Tibial nerve (tissue), 3 donors: Measurements from ENCODE around the gene TNKS1BP1.

Experiments used
- POLR2A ChIP-seq, 2 donors: fragments of 450-650 bp; IDR thresholded peaks; one replicate each; pipeline ENCODE4 v1.6.1; 2017; ENCODE audit warnings: antibody characterized with exemption in 2 of 2, mild to moderate bottlenecking in 2 of 2, moderate library complexity in 2 of 2
- TF ChIP-seq, protein P1 (sequence below), 5 experiments: fragments of 200-600 bp in 3 of 5; fragments of 450-650 bp in 2 of 5; sonication (generic) in 3 of 5; IDR thresholded peaks; one replicate each; pipeline ENCODE4 v1.5.1; 2016 to 2019; ENCODE audit warnings: antibody characterized with exemption in 5 of 5, mild to moderate bottlenecking in 3 of 5, moderate library complexity in 2 of 5

DNA sequence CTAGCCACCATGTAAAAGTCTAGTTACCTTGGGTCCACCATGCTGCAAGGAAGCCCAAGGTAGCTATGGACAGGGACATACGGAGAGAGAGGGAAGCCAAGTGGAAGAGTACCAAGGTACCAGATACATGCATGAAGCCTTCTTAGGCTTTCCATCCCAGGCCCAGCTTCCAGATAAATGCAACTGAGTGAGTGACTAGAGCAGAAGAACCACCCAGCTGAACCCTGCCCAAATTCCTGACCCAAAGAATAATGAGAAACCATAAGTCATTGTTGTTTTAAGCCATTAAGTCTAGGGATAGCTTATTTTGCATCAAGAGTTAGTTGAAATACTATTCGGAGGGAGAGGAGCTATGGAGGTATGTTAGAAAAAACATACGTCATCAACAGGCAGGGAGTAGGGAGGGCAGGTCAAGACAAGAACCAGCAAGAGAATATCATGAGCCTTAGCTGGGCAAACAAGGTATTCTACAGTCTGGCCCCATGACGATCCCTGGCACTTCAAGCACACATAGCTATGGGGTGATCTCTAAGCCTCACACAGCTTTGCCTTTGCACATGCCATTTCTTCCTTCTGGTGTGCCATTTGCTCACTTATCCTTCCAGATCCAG is 51.2 kb downstream of the TNKS1BP1 start:
- TF ChIP-seq, protein P1, sequence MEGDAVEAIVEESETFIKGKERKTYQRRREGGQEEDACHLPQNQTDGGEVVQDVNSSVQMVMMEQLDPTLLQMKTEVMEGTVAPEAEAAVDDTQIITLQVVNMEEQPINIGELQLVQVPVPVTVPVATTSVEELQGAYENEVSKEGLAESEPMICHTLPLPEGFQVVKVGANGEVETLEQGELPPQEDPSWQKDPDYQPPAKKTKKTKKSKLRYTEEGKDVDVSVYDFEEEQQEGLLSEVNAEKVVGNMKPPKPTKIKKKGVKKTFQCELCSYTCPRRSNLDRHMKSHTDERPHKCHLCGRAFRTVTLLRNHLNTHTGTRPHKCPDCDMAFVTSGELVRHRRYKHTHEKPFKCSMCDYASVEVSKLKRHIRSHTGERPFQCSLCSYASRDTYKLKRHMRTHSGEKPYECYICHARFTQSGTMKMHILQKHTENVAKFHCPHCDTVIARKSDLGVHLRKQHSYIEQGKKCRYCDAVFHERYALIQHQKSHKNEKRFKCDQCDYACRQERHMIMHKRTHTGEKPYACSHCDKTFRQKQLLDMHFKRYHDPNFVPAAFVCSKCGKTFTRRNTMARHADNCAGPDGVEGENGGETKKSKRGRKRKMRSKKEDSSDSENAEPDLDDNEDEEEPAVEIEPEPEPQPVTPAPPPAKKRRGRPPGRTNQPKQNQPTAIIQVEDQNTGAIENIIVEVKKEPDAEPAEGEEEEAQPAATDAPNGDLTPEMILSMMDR (IDR thresholded peaks at IDR 0.05), result no peak
- TF ChIP-seq POLR2A (IDR thresholded peaks at IDR 0.05), result no peak
